ENCODE results near the gene OBP2A.
"Not testable (repeated sequence)": the region's sequence is repeated elsewhere in the genome, so short reads cannot be mapped to it uniquely, and the experiment has no call there.

The OBP2A gene

GRCh38 chr9:135509458-135509857 is 36.5 kb upstream of the OBP2A start:
- no peak for DNase-seq (ENCODE audit: low read depth in 2 of 2, low spot score in 1 of 2)

GRCh38 chr9:135512241-135512603 is 33.7 kb upstream of the OBP2A start:
- DNase-seq (ENCODE audit: low read depth in 2 of 2, low spot score in 1 of 2) = no peak

GRCh38 chr9:135512904-135513303 is 33.0 kb upstream of the OBP2A start:
- DNase-seq (ENCODE audit: low read depth in 2 of 2, low spot score in 1 of 2) = no peak

DNA sequence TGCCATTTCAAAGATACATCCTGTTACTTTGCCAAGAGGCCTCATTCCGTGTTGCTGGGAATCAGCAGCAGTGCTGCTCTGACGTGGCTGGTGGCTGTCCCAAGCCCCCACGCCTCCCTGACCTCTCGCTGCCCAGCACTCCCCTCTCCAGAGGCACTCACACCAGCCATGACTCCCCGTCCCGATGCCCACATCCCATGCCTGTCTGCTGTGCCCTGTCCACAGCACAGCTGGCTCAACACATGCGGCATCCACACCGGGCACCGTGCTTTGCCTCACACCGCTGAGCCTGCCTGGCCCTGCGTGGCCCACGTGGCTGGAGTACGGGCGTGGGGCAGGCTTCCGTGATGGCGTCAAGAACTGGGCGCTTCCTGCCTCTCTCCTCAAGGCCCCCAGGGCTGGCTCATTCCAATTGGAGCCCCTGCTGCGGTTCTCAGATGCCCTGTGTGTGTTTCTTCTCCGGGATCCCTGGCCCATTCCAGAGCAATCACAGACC is 32.5 kb upstream of the OBP2A start:
- no peak for DNase-seq (ENCODE audit: low read depth in 2 of 2, low spot score in 1 of 2)

- DNase-seq (ENCODE audit: low read depth in 2 of 2, low spot score in 1 of 2) = not testable (repeated sequence)
Measured at GRCh38 chr9:135513906-135514305, 32.0 kb upstream of the OBP2A start.

- DNase-seq (ENCODE audit: low read depth in 2 of 2, low spot score in 1 of 2) = no peak
Measured at GRCh38 chr9:135514342-135515082, 31.4 kb upstream of the OBP2A start.

GRCh38 chr9:135515083-135515951 is 30.6 kb upstream of the OBP2A start:
- DNase-seq (ENCODE audit: low read depth in 2 of 2, low spot score in 1 of 2) = no peak

- DNase-seq (ENCODE audit: low read depth in 2 of 2, low spot score in 1 of 2) = no peak
Measured at GRCh38 chr9:135516132-135516860, 29.6 kb upstream of the OBP2A start.

DNA sequence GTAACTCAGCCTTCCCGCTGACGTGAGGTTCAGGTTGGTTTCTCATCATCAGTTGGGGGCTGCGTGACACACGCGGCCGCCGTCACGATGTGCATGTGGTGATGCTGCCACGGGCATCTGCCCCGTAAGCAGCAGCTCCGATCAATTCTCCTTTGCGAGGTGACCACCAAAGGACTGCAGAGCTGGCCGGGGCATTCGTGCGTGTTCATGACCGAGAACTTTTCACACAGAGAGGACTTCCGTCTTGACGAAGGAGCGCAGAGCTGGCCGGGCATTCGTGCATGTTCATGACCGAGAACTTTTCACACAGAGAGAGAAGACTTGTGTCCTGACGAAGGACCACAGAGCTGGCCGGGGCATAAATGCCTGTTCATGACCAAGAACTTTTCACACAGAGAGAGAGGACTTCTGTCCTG is 28.5 kb upstream of the OBP2A start:
- DNase-seq (ENCODE audit: low read depth in 2 of 2, low spot score in 1 of 2) = no peak

DNA sequence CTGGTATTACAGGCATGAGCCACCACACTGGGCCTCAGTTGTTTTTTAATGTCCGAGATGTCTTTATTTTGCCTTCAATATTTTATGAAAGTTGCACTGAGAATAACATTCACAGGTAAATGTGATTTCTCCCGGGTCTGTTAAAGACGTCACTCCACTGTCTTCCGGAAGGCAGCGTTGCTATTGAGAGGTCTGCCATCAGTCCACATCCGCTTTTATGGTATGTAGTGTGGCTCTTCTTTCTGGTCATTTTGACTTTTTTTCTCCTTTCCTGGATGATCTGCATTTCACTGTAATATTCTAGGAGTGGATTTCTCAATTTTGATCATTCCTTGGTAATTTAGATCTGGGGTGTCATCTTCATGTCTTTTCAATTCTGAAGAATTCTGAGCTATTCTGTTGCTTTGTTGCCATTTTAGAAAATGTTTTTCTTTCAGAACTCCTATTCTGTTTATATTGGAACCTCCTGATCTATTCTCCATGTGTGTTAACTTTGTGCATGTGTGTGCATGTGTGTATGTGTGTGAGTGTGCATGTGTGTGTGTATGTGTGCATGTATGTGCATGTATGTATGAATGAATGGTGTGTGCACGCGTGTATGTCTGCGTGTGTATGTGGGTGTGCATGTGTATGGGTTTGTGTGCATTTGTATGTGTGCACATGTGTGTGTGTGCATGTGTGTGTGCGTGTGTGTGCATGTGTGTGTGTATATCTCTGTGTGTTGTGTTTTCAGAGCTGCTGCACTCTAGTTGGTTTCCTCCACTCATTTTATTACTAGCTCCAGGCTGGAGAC is 26.6 kb upstream of the OBP2A start:
- no peak for DNase-seq (ENCODE audit: low read depth in 2 of 2, low spot score in 1 of 2)

- no peak for DNase-seq (ENCODE audit: low read depth in 2 of 2, low spot score in 1 of 2)
Measured at GRCh38 chr9:135520916-135521607, 24.9 kb upstream of the OBP2A start, which contains the start of gene LCN1. TSS of gene LCN1 (plus strand) at chr9:135521440. CDS start at chr9:135521498, 58 bp downstream.

GRCh38 chr9:135521608-135522095 is 24.3 kb upstream of the OBP2A start:
- DNase-seq (ENCODE audit: low read depth in 2 of 2, low spot score in 1 of 2) = no peak

DNA sequence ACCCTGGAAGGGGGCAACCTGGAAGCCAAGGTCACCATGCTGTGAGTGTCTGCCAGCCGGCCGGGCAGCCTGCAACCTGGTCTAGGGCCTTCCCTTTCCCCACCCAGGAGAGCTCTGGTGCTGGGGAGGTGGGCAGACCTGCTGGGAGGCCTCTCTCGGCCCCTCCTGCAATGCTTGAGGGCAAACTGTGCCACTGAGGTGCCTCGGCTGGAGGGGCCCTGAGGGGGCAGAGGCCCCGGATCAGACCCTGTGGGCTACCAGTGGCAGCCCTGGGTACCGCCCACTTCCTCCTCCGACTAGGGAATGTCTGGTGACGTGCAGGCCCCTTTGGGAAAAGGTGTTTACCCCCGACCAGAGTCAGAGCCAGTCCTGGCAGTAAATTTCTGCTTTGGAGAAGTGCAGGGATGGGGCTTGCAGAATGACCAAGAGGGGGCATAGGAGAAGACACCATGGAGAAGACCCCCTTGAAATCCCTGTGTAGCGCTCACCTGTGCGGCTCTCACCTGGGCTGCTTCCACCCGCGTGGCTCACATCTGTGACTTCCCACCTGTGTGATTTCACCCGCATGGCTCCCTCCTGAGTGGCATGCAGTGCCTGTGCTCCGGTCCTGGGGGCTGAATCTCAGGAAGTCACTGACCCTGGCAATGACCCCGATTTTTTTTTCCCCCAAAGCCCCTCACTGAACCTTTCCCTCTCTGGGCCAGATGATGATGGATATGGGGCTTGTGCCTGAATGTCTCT is 23.6 kb upstream of the OBP2A start:
- DNase-seq (ENCODE audit: low read depth in 2 of 2, low spot score in 1 of 2) = no peak

GRCh38 chr9:135522931-135523330 is 23.0 kb upstream of the OBP2A start:
- DNase-seq (ENCODE audit: low read depth in 2 of 2, low spot score in 1 of 2) = no peak

DNA sequence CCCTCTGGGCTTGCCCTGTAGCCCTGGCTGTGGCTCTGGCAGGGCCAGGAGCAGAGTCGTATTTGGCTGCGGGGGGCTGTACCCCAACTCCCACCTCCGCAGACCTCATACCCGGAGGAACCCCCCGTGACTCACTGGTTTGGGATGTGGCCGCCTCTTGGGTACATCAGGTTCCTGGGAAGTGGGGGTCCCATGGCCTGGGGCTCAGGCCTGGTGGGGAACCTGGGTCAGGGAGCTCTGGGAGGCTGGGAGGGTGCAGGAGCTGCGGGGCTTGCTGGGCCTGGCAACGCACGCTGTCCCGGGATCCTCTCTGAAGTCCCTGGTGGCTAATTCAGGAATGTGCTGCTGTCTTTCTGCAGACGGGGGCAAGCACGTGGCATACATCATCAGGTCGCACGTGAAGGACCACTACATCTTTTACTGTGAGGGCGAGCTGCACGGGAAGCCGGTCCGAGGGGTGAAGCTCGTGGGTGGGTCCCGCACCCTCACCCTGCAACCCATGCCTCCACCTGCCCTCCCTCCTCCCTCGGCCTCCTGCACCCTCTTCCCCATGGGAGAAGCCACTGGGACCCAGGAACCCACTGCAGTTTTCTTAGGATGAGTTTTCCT is 22.3 kb upstream of the OBP2A start:
- DNase-seq (ENCODE audit: low read depth in 2 of 2, low spot score in 1 of 2) = no peak

DNA sequence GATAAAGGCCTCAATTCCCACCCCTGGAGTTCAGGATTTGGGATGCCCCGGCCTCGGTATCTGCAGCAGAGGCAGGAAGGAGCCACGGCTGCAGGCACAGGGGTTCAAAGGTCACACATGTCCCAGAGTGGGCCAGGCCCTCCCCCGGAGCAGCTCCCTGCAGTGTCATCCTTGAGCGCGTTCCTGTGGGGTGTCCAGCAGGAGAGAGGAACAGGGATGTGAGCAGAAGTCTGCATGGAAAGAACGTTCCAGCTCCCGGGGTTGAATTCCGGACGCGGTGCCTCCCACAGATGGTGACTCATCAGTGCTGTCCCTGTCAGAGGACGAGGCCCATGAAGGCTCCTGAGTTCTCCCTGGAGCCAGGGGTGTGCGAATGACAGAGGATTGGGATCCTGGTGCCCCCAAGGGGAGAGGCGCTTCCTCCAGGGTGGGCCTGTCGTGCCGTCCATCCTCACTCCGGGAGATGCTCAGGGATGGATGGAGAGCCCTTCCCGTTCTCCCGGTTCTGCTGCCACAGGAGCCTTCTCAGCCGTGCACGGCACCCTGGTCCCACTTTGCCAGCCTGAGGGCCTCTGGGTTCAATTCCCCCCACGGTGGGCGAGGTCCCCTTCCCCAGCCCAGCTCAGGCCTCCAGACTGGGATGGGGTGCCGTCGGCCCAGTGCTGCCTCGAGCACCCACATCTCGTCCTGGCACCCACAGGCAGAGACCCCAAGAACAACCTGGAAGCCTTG is 21.6 kb upstream of the OBP2A start:
- DNase-seq (ENCODE audit: low read depth in 2 of 2, low spot score in 1 of 2) = no peak

DNA sequence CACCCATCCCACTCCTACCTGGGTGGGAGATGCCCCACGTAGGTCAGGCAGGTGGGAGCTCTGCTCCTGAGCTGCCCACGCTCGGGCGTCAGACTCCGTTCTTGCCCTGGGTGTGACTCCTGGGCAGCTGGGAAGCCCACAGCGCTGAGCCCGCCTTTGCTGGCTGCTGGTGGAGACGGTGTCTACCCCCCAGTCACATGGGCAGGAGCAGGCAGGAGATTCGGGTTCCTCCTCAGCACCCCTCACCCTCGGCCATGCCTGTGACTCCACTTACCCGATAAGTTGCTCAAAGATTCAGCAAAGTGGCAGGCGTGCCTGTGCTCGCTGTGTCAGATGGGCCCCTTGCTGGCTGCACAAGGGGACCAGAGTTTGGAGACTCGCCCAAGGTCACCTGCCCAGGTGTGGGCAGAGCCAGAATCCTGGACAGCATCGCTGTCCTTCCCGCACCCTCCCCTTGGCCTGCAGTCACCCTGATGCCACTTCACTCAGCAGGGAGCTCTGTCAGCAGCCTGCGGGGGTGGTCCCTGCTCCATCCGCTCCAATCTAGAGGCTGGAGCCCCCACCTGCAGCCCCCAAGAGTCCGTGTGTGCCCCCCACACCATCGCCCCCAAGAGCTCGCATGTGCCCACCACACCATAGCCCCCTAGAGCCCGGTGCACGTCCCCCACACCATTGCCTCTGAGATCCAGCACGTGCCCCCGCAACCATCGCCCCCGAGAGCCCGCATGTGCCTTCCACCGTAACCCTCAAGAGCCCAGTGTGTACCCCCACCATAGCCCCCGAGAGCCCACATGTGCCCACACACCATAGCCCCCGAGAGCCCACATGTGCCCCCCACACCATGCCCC is 20.5 kb upstream of the OBP2A start:
- no peak for DNase-seq (ENCODE audit: low read depth in 2 of 2, low spot score in 1 of 2)

Measured in stimulated activated CD8-positive, alpha-beta memory T cell treated with anti-CD3 and anti-CD28 coated beads, Interleukin-4, amount 100 ng/mL, for 4 hours (primary cell).